HG03342 (cell line): Measurements from ENCODE around the gene ZNF154.

Experiments
- ATAC-seq: cut with Tn5 transposase; IDR thresholded peaks from one replicate; pipeline ENCODE4 v1.9.1; 2021; ENCODE audit warnings: mild to moderate bottlenecking, moderate library complexity; ENCODE audit not compliant: unreplicated experiment

The ZNF154 gene

GRCh38 chr19:57682226-57682766 is 26.7 kb downstream of the ZNF154 start:
- no peak for ATAC-seq

GRCh38 chr19:57675881-57676280 is 33.1 kb downstream of the ZNF154 start:
- no peak for ATAC-seq

- no peak for ATAC-seq
These were observed 36.5 kb downstream of the ZNF154 start for GRCh38 chr19:57672466-57672865.

GRCh38 chr19:57671124-57671895 is 37.7 kb downstream of the ZNF154 start:
- ATAC-seq, result no peak

GRCh38 chr19:57668635-57669034 is 40.4 kb downstream of the ZNF154 start, which contains the start of gene ZSCAN4:
Gene ZSCAN4, plus strand, starts transcription at chr19:57668935. Its CDS starts 7,211 bp downstream, at chr19:57676146.
- no peak for ATAC-seq

GRCh38 chr19:57667228-57667627 is 41.8 kb downstream of the ZNF154 start:
- ATAC-seq, result no peak

GRCh38 chr19:57665261-57665806 is 43.7 kb downstream of the ZNF154 start:
- ATAC-seq, result no peak

- ATAC-seq, result no peak
These were observed 44.5 kb downstream of the ZNF154 start for GRCh38 chr19:57664269-57665127.

GRCh38 chr19:57656346-57656745 is 52.7 kb downstream of the ZNF154 start:
- no peak for ATAC-seq

- no peak for ATAC-seq
These were observed 53.6 kb downstream of the ZNF154 start for GRCh38 chr19:57655443-57655842.

GRCh38 chr19:57653689-57654088 is 55.3 kb downstream of the ZNF154 start:
- no peak for ATAC-seq

- no peak for ATAC-seq
These were observed 57.4 kb downstream of the ZNF154 start for GRCh38 chr19:57651654-57651996.

GRCh38 chr19:57648331-57649003 is 60.5 kb downstream of the ZNF154 start:
- ATAC-seq, result no peak
